ENCODE results near the gene SKIC3.

SKIC3 gene

GRCh38 chr5:95554647-95555548, at the start of gene SKIC3, which contains the start of gene ARSK:
Gene SKIC3 (minus strand): TSS chr5:95554977. CDS start chr5:95547150, 7,827 bp downstream.
Gene ARSK (plus strand): TSS chr5:95555101. CDS start chr5:95555279, 178 bp downstream.
- peak within 1 kb of the TSS; percentile 85 for H3K4me3 ChIP-seq (ENCODE audit: low read length)
- peak within 1 kb of the TSS; percentile 88 for H2AFZ ChIP-seq (ENCODE audit: low read length)
- peaks cover 14% of the 10 kb centered on the region for H3F3A ChIP-seq (ENCODE audit: insufficient read depth, low read length)
- peaks cover 58% of the 10 kb centered on the region for H3K79me2 ChIP-seq (ENCODE audit: low read length)
- no peaks in the 10 kb centered on the region for H3K9me2 ChIP-seq (replicated peaks; ENCODE audit: insufficient read depth, low read length)
- peak within 1 kb of the TSS; percentile 78 for H3K27ac ChIP-seq (ENCODE audit: low read length)
- H3K27me3 ChIP-seq (replicated peaks; ENCODE audit: insufficient read depth, low read length) = no peaks in the 10 kb centered on the region
- H3K4me1 ChIP-seq (ENCODE audit: low read length) = peaks cover 8% of the 10 kb centered on the region; the same call in 1 of the 2 replicates
- peak within 1 kb of the TSS; percentile 80 for H3K4me2 ChIP-seq (ENCODE audit: low read depth, low read length)
- no peaks in the 10 kb centered on the region for H3K36me3 ChIP-seq (replicated peaks; ENCODE audit: insufficient read depth, low read length)
- peak; percentile 99 for DNase-seq
- H3K9ac ChIP-seq (ENCODE audit: low read length) = peak within 1 kb of the TSS; percentile 80
- H3K9me3 ChIP-seq (replicated peaks; ENCODE audit: insufficient read depth, low read length) = no peaks in the 10 kb centered on the region
- no peak for TF ChIP-seq EZH2phosphoT487 (IDR thresholded peaks at IDR 0.05; ENCODE audit: low read length)
- TF ChIP-seq, protein P1, sequence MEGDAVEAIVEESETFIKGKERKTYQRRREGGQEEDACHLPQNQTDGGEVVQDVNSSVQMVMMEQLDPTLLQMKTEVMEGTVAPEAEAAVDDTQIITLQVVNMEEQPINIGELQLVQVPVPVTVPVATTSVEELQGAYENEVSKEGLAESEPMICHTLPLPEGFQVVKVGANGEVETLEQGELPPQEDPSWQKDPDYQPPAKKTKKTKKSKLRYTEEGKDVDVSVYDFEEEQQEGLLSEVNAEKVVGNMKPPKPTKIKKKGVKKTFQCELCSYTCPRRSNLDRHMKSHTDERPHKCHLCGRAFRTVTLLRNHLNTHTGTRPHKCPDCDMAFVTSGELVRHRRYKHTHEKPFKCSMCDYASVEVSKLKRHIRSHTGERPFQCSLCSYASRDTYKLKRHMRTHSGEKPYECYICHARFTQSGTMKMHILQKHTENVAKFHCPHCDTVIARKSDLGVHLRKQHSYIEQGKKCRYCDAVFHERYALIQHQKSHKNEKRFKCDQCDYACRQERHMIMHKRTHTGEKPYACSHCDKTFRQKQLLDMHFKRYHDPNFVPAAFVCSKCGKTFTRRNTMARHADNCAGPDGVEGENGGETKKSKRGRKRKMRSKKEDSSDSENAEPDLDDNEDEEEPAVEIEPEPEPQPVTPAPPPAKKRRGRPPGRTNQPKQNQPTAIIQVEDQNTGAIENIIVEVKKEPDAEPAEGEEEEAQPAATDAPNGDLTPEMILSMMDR (IDR thresholded peaks at IDR 0.05; ENCODE audit: low read length) = peak; percentile 34
- no peaks in the 10 kb centered on the region for H4K20me1 ChIP-seq (ENCODE audit: insufficient read depth, low read length)

DNA sequence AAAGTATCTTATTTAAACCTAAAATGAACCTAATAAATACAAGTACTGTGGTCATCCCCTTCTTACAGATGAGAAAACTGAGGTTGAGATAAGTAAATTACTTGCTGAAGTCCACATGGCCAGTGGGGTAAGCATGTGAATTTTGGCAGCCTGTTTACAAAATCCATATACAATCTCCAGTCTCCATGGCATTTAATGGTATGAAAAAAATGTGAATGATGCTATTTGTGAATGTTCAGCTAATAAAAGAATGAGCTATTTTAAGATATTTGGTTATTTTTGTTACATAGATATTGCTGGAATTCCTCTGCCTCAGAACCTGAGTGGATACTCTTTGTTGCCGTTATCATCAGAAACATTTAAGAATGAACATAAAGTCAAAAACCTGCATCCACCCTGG, 45.8 kb upstream of the SKIC3 start:
- Histone ChIP-seq H3K9me2 (replicated peaks; ENCODE audit: insufficient read depth, low read length) (no peaks in the 10 kb centered on the region), H3K4me3 (ENCODE audit: low read length) (no peak overlapping the region), H3K79me2 (ENCODE audit: low read length) (no peaks in the 10 kb centered on the region), H2AFZ (ENCODE audit: low read length) (no peak overlapping the region), H3K27ac (ENCODE audit: low read length) (no peak overlapping the region), H4K20me1 (ENCODE audit: insufficient read depth, low read length) (no peaks in the 10 kb centered on the region), H3K4me2 (ENCODE audit: low read depth, low read length) (no peak overlapping the region), H3K9me3 (replicated peaks; ENCODE audit: insufficient read depth, low read length) (no peaks in the 10 kb centered on the region), H3F3A (ENCODE audit: insufficient read depth, low read length) (no peaks in the 10 kb centered on the region), H3K4me1 (ENCODE audit: low read length) (no peaks in the 10 kb centered on the region), H3K9ac (ENCODE audit: low read length) (no peak overlapping the region), H3K36me3 (replicated peaks; ENCODE audit: insufficient read depth, low read length) (no peaks in the 10 kb centered on the region), H3K27me3 (replicated peaks; ENCODE audit: insufficient read depth, low read length) (no peaks in the 10 kb centered on the region)
- DNase-seq = no peak
- no peak for TF ChIP-seq EZH2 (optimal IDR thresholded peaks at IDR 0.05; ENCODE audit: low read depth, low read length)
- TF ChIP-seq EZH2phosphoT487 (IDR thresholded peaks at IDR 0.05; ENCODE audit: low read length) = no peak
- TF ChIP-seq, protein P1 (IDR thresholded peaks at IDR 0.05; ENCODE audit: low read length) = no peak

GRCh38 chr5:95599252-95599651, 44.5 kb upstream of the SKIC3 start:
- no peaks in the 10 kb centered on the region for H3K27me3 ChIP-seq (replicated peaks; ENCODE audit: insufficient read depth, low read length)
- no peak for TF ChIP-seq EZH2phosphoT487 (IDR thresholded peaks at IDR 0.05; ENCODE audit: low read length)
- no peak for TF ChIP-seq EZH2 (optimal IDR thresholded peaks at IDR 0.05; ENCODE audit: low read depth, low read length)
- TF ChIP-seq, protein P1 (IDR thresholded peaks at IDR 0.05; ENCODE audit: low read length) = no peak
- no peaks in the 10 kb centered on the region for H3K4me1 ChIP-seq (ENCODE audit: low read length)
- no peak overlapping the region for H3K27ac ChIP-seq (ENCODE audit: low read length)
- H3K79me2 ChIP-seq (ENCODE audit: low read length) = no peaks in the 10 kb centered on the region
- no peak overlapping the region for H3K9ac ChIP-seq (ENCODE audit: low read length)
- H2AFZ ChIP-seq (ENCODE audit: low read length) = no peak overlapping the region
- no peaks in the 10 kb centered on the region for H3F3A ChIP-seq (ENCODE audit: insufficient read depth, low read length)
- H3K36me3 ChIP-seq (replicated peaks; ENCODE audit: insufficient read depth, low read length) = no peaks in the 10 kb centered on the region
- no peak for DNase-seq
- H3K9me3 ChIP-seq (replicated peaks; ENCODE audit: insufficient read depth, low read length) = no peaks in the 10 kb centered on the region
- H3K4me2 ChIP-seq (ENCODE audit: low read depth, low read length) = no peak overlapping the region
- H3K9me2 ChIP-seq (replicated peaks; ENCODE audit: insufficient read depth, low read length) = no peaks in the 10 kb centered on the region
- no peaks in the 10 kb centered on the region for H4K20me1 ChIP-seq (ENCODE audit: insufficient read depth, low read length)
- no peak overlapping the region for H3K4me3 ChIP-seq (ENCODE audit: low read length)

All from MM.1S (cell line).